Trophoblast cell (in vitro differentiated cells and primary cell): ENCODE measurements around the gene SLC17A4.

ENCODE experiments used
- DNase-seq, 2 donors: peaks; one replicate each; pipeline ENCODE4 v3.0.0-alpha.2; 2016
- H2AFZ ChIP-seq: 2 replicates; pipeline ENCODE4 v1.6.1; 2013; ENCODE audit warnings: low read length, moderate library complexity, mild to moderate bottlenecking; ENCODE audit not compliant: insufficient read depth, poor library complexity
- H2AK5ac ChIP-seq: 2 replicates; pipeline ENCODE4 v1.6.1; 2013; ENCODE audit warnings: mild to moderate bottlenecking, low read length
- H2BK120ac ChIP-seq: 2 replicates; pipeline ENCODE4 v1.6.1; 2013; ENCODE audit warnings: low read length, mild to moderate bottlenecking, moderate library complexity; ENCODE audit not compliant: insufficient read depth, poor library complexity
- H2BK12ac ChIP-seq: 2 replicates; pipeline ENCODE4 v1.6.1; 2013; ENCODE audit warnings: mild to moderate bottlenecking, low read length, moderate library complexity
- H2BK5ac ChIP-seq: 2 replicates; pipeline ENCODE4 v1.6.1; 2013; ENCODE audit warnings: low read length, low read depth, moderate library complexity, mild to moderate bottlenecking; ENCODE audit not compliant: poor library complexity
- H3K14ac ChIP-seq: 2 replicates; pipeline ENCODE4 v1.6.1; 2013; ENCODE audit warnings: mild to moderate bottlenecking, low read length
- H3K18ac ChIP-seq: 2 replicates; pipeline ENCODE4 v1.6.1; 2013; ENCODE audit warnings: mild to moderate bottlenecking, low read length
- H3K23ac ChIP-seq: 2 replicates; pipeline ENCODE4 v1.6.1; 2013; ENCODE audit warnings: low read length
- H3K27ac ChIP-seq: 2 replicates; pipeline ENCODE4 v1.5.1; 2013; ENCODE audit warnings: low read depth, mild to moderate bottlenecking, inconsistent platforms, low read length, moderate library complexity
- H3K27me3 ChIP-seq: 2 replicates; pipeline ENCODE4 v1.6.1; 2013; ENCODE audit warnings: inconsistent platforms, mild to moderate bottlenecking, low read length, moderate library complexity; ENCODE audit not compliant: insufficient read depth
- H3K36me3 ChIP-seq, 2 experiments: 1 replicate in 1 of 2; 2 replicates in 1 of 2; pipeline ENCODE4 v1.6.1; 2013; ENCODE audit warnings: low read length in 2 of 2, mild to moderate bottlenecking in 2 of 2, moderate library complexity in 1 of 2; ENCODE audit not compliant: insufficient read depth in 2 of 2, control insufficient read depth in 1 of 2
- H3K4ac ChIP-seq: 2 replicates; pipeline ENCODE4 v1.6.1; 2013; ENCODE audit warnings: low read depth, mild to moderate bottlenecking, low read length, moderate library complexity
- H3K4me1 ChIP-seq, 2 experiments: 1 replicate in 1 of 2; 2 replicates in 1 of 2; pipeline ENCODE4 v1.6.1; 2013; ENCODE audit warnings: low read length in 2 of 2, mild to moderate bottlenecking in 2 of 2, moderate library complexity in 1 of 2; ENCODE audit not compliant: insufficient read depth in 2 of 2, control insufficient read depth in 1 of 2
- H3K4me2 ChIP-seq: 2 replicates; pipeline ENCODE4 v1.6.1; 2013; ENCODE audit warnings: inconsistent platforms, mild to moderate bottlenecking, low read length, moderate library complexity
- H3K4me3 ChIP-seq: 2 replicates; pipeline ENCODE4 v1.5.1; 2013; ENCODE audit warnings: mild to moderate bottlenecking, low read depth, low read length, inconsistent platforms
- H3K79me1 ChIP-seq: one replicate; pipeline ENCODE4 v1.6.1; 2013; ENCODE audit warnings: low read length
- H3K79me2 ChIP-seq: 2 replicates; pipeline ENCODE4 v1.6.1; 2013; ENCODE audit warnings: low read length, mild to moderate bottlenecking; ENCODE audit not compliant: control insufficient read depth, insufficient read depth, poor library complexity
- H3K9ac ChIP-seq: 2 replicates; pipeline ENCODE4 v1.6.1; 2013; ENCODE audit warnings: mild to moderate bottlenecking, low read length
- H3K9me3 ChIP-seq: 2 replicates; pipeline ENCODE4 v1.6.1; 2013; ENCODE audit warnings: low read depth, mild to moderate bottlenecking, control low read depth, inconsistent platforms, low read length; ENCODE audit not compliant: insufficient read depth
- H4K12ac ChIP-seq: 2 replicates; pipeline ENCODE4 v1.6.1; 2013; ENCODE audit warnings: low read depth, mild to moderate bottlenecking, low read length, moderate library complexity
- H4K8ac ChIP-seq: 2 replicates; pipeline ENCODE4 v1.6.1; 2013; ENCODE audit warnings: low read depth, mild to moderate bottlenecking, low read length, moderate library complexity
- H4K91ac ChIP-seq: one replicate; pipeline ENCODE4 v1.6.1; 2013; ENCODE audit warnings: low read depth, mild to moderate bottlenecking, low read length, moderate library complexity
- WGBS: extraction: QIAGEN DNeasy Blood & Tissue Kit; methylation state at CpG from one replicate; pipeline ENCODE4 v1.1.7; 2013; ENCODE audit warnings: missing lambda C conversion rate; ENCODE audit not compliant: insufficient read length, insufficient coverage; ENCODE audit errors: extremely low coverage; 5-methylcytosine and 5-hydroxymethylcytosine counted together

The SLC17A4 gene

GRCh38 chr6:25804804-25805203 lies 50.3 kb downstream of the SLC17A4 start:
- H3K27ac ChIP-seq = no peak overlapping the region
- H3K4me2 ChIP-seq = no peak overlapping the region
- H2BK120ac ChIP-seq = no peak overlapping the region
- H2BK5ac ChIP-seq = no peak overlapping the region
- WGBS = no CpG with 5 or more reads among the region's 2 CpGs
- no peak overlapping the region for H3K14ac ChIP-seq
- no peaks in the 10 kb centered on the region for H3K9me3 ChIP-seq
- no peak overlapping the region for H3K4ac ChIP-seq
- no peak overlapping the region for H2BK12ac ChIP-seq
- no peak overlapping the region for H2AK5ac ChIP-seq
- DNase-seq = no peak
- no peak overlapping the region for H4K8ac ChIP-seq
- no peaks in the 10 kb centered on the region for H3K79me2 ChIP-seq
- H2AFZ ChIP-seq = no peak overlapping the region
- no peaks in the 10 kb centered on the region for H3K36me3 ChIP-seq
- no peaks in the 10 kb centered on the region for H3K4me1 ChIP-seq
- H4K12ac ChIP-seq = no peak overlapping the region
- no peaks in the 10 kb centered on the region for H3K27me3 ChIP-seq
- no peak overlapping the region for H3K18ac ChIP-seq
- H3K23ac ChIP-seq = no peak overlapping the region
- H3K79me1 ChIP-seq = no peaks in the 10 kb centered on the region
- no peak overlapping the region for H4K91ac ChIP-seq
- no peak overlapping the region for H3K9ac ChIP-seq
- no peak overlapping the region for H3K4me3 ChIP-seq

- Histone ChIP-seq H3K9me3 (no peaks in the 10 kb centered on the region), H4K8ac (no peak overlapping the region), H3K4me3 (no peak overlapping the region), H3K79me1 (no peaks in the 10 kb centered on the region), H3K36me3 (no peaks in the 10 kb centered on the region), H3K14ac (no peak overlapping the region), H3K27me3 (no peaks in the 10 kb centered on the region), H3K79me2 (no peaks in the 10 kb centered on the region), H2BK5ac (no peak overlapping the region), H3K23ac (no peak overlapping the region), H2AFZ (no peak overlapping the region), H3K4me1 (no peaks in the 10 kb centered on the region), H2BK120ac (no peak overlapping the region), H3K4me2 (no peak overlapping the region), H4K91ac (no peak overlapping the region), H3K18ac (no peak overlapping the region), H2AK5ac (no peak overlapping the region), H3K4ac (no peak overlapping the region), H3K9ac (no peak overlapping the region), H4K12ac (no peak overlapping the region), H2BK12ac (no peak overlapping the region), H3K27ac (no peak overlapping the region)
- no CpG with 5 or more reads among the region's 3 CpGs for WGBS
- DNase-seq = no peak
Observed at GRCh38 chr6:25815194-25815593, 60.7 kb downstream of the SLC17A4 start.

- H3K36me3 ChIP-seq = no peaks in the 10 kb centered on the region
- H2BK120ac ChIP-seq = no peak overlapping the region
- H4K91ac ChIP-seq = no peak overlapping the region
- H3K9ac ChIP-seq = no peak overlapping the region
- no peaks in the 10 kb centered on the region for H3K27me3 ChIP-seq
- H3K4me2 ChIP-seq = no peak overlapping the region
- H3K9me3 ChIP-seq = no peaks in the 10 kb centered on the region
- no peak for DNase-seq
- no peak overlapping the region for H2AFZ ChIP-seq
- H3K14ac ChIP-seq = no peak overlapping the region
- no peak overlapping the region for H3K23ac ChIP-seq
- no peak overlapping the region for H3K27ac ChIP-seq
- H4K12ac ChIP-seq = no peak overlapping the region
- no peaks in the 10 kb centered on the region for H3K79me2 ChIP-seq
- no peak overlapping the region for H2AK5ac ChIP-seq
- H3K4me1 ChIP-seq = no peaks in the 10 kb centered on the region
- H4K8ac ChIP-seq = no peak overlapping the region
- no peak overlapping the region for H2BK12ac ChIP-seq
- H3K79me1 ChIP-seq = no peaks in the 10 kb centered on the region
- WGBS = no CpG with 5 or more reads among the region's 2 CpGs
- H3K4ac ChIP-seq = no peak overlapping the region
- no peak overlapping the region for H3K18ac ChIP-seq
- no peak overlapping the region for H2BK5ac ChIP-seq
- no peak overlapping the region for H3K4me3 ChIP-seq
Observed at GRCh38 chr6:25816252-25816651, 61.7 kb downstream of the SLC17A4 start.

GRCh38 chr6:25821341-25821740 lies 66.8 kb downstream of the SLC17A4 start:
- Histone ChIP-seq H3K4ac (no peak overlapping the region), H3K23ac (no peak overlapping the region), H3K27me3 (no peaks in the 10 kb centered on the region), H4K12ac (no peak overlapping the region), H2AK5ac (no peak overlapping the region), H3K4me3 (no peak overlapping the region), H3K18ac (no peak overlapping the region), H3K4me1 (no peaks in the 10 kb centered on the region), H2AFZ (no peak overlapping the region), H3K79me2 (no peaks in the 10 kb centered on the region), H2BK120ac (no peak overlapping the region), H4K8ac (no peak overlapping the region), H3K27ac (no peak overlapping the region), H3K79me1 (no peaks in the 10 kb centered on the region), H2BK12ac (no peak overlapping the region), H4K91ac (no peak overlapping the region), H3K9ac (no peak overlapping the region), H3K36me3 (no peaks in the 10 kb centered on the region), H3K4me2 (no peak overlapping the region), H3K14ac (no peak overlapping the region), H3K9me3 (no peaks in the 10 kb centered on the region), H2BK5ac (no peak overlapping the region)
- no peak for DNase-seq
